HFF-Myc (cell line): ENCODE measurements around the gene SLC1A5.
"Not testable (repeated sequence)": the region's sequence is repeated elsewhere in the genome, so short reads cannot be mapped to it uniquely, and the experiment has no call there.

Source experiments
- DNase-seq: peaks from one replicate; pipeline ENCODE4 v3.0.0-alpha.2; 2011; ENCODE audit warnings: low read depth; ENCODE audit errors: extremely low read depth
- H3K4me3 ChIP-seq: replicated peaks from 2 replicates; pipeline ENCODE4 v1.5.1; 2011; ENCODE audit warnings: low read depth, mild to moderate bottlenecking, control low read depth, low read length
- TF ChIP-seq, protein P1 (sequence below): IDR thresholded peaks from 2 replicates; pipeline ENCODE4 v1.5.1; 2012; ENCODE audit warnings: mild to moderate bottlenecking, low read depth, low read length, control low read depth; ENCODE audit errors: missing control alignments

Gene SLC1A5

DNA sequence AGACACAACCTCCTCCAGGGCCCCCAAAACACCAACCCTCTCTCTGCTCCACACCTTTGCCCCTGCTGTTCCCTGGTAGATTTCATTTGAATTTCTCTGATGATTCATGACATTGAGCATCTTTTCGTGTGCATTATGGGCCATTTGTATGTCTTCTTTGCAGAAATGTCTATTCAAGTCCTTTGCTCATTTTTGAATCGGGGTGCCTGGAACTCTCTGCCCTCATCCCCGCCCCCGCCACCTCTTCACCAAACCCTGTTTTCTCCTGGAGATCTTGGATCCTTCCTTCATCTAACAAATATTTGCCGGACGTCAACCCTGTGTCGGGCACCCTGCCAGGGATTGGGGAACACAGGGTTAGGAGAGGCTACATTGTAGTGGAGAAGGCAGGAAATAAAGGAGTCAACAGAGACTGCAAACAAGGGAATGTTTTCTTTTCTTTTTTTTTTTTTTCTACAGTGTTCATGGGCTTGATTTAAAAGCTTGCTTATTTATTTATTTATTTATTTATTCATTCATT, 25.5 kb upstream of the SLC1A5 start:
- DNase-seq: no peak

DNA sequence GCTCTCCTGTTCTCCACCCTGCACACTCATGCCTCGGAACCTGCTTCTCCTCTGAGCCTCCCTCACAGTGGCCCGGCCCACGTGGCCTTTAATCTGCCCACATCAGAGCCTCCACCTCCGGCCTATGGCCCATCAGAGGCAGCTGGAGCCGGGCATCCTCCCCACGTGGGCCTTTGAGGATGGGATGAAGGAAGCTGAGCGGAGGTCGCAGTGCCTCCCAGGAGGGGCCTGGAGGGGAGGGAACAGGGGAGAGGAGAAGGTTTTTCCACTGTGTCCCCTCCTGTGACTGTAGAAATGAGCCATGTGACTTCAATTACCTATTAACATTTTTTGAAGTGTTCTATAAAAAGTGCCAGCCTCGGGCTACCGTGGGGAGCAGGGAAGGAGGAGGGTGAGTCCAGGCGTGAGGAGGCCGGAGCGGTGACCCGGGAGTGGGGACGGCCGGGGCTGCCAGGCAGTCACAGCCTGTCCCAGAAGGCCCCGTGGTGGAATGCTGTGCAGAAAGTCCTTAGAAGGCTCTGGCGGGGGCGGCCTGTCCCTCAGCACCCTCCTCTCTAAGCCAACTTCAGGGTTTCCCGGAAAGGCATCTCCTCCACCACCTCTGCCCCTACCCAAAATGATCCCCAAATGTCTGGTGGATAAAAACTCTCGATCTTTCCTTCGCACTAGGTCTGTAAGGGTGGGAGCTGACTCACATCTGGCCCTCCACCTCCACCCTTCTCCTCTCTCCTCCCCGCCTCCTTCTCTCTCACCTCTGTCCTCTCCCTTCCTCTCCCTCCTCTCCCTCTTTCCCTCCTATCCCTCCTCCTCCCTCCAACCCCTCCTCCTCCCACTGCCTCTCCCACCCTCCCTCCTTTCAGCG, 24.8 kb upstream of the SLC1A5 start:
- TF ChIP-seq, protein P1, sequence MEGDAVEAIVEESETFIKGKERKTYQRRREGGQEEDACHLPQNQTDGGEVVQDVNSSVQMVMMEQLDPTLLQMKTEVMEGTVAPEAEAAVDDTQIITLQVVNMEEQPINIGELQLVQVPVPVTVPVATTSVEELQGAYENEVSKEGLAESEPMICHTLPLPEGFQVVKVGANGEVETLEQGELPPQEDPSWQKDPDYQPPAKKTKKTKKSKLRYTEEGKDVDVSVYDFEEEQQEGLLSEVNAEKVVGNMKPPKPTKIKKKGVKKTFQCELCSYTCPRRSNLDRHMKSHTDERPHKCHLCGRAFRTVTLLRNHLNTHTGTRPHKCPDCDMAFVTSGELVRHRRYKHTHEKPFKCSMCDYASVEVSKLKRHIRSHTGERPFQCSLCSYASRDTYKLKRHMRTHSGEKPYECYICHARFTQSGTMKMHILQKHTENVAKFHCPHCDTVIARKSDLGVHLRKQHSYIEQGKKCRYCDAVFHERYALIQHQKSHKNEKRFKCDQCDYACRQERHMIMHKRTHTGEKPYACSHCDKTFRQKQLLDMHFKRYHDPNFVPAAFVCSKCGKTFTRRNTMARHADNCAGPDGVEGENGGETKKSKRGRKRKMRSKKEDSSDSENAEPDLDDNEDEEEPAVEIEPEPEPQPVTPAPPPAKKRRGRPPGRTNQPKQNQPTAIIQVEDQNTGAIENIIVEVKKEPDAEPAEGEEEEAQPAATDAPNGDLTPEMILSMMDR: no peak
- H3K4me3 ChIP-seq: no peak overlapping the region
- DNase-seq: no peak

More for the DNA sequence above, 25.5 kb upstream of the SLC1A5 start:
- H3K4me3 ChIP-seq: no peak overlapping the region
- TF ChIP-seq, protein P1: no peak

- TF ChIP-seq, protein P1: no peak
- DNase-seq: no peak
- no peak overlapping the region for H3K4me3 ChIP-seq
Observed at GRCh38 chr19:46809534-46810272, 21.3 kb upstream of the SLC1A5 start.

DNA sequence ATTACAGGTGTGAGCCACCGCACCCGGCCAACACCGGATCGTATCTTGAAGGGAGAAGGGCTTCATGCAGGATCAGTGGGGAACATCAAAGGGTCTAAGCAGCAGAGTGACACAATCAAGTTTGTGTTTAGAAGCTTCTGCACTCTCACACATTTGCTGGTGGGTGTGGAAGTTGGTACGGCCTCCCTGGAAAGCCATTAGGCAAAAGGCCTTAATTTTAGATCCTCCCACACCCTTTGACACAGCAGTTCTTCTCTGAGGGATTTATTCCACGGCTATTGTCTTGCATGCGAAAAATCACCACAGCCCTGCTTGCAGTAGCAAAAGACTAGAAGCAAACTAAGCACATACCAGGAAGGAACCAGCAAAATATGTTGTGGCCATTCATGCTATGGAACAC, 18.3 kb upstream of the SLC1A5 start:
- TF ChIP-seq, protein P1: no peak
- no peak overlapping the region for H3K4me3 ChIP-seq
- no peak for DNase-seq

GRCh38 chr19:46804432-46804831, 16.0 kb upstream of the SLC1A5 start:
- not testable (repeated sequence) for DNase-seq, H3K4me3 ChIP-seq

GRCh38 chr19:46803555-46803954, 15.2 kb upstream of the SLC1A5 start:
- no peak overlapping the region for H3K4me3 ChIP-seq
- no peak for DNase-seq
- TF ChIP-seq, protein P1: no peak

GRCh38 chr19:46802152-46802551, 13.8 kb upstream of the SLC1A5 start:
- TF ChIP-seq, protein P1: no peak
- H3K4me3 ChIP-seq: no peak overlapping the region
- no peak for DNase-seq
